ENCODE results near the gene ART1. TPM values are rescaled to one million over a fixed set of nuclear protein-coding genes. Genes with fewer than 3 reads are reported as not detected.

The ART1 gene
- total and polyA plus RNA-seq, 2 of the 8 experiments (the other 6 are each of a cell fraction or from before 2014, with no cell fraction given), result not detected

- Histone ChIP-seq H3K23me2 (ENCODE audit: low read depth, low read length) (no peaks in the 10 kb centered on the region), H3K9ac (replicated peaks in 1 of 4; ENCODE audit: extremely low read depth in 1 of 4, low read depth in 3 of 4, low read length in 3 of 4) (no peak overlapping the region), H2AK5ac (ENCODE audit: low read depth, low read length) (no peak overlapping the region), H4K5ac (ENCODE audit: insufficient read length, low read depth, low read length) (no peak overlapping the region), H3K4me3 (ENCODE audit: extremely low read depth in 1 of 4, insufficient read depth in 2 of 4, low read depth in 3 of 4, low read length in 4 of 4) (no peak overlapping the region), H2BK120ac (replicated peaks; ENCODE audit: low read depth, low read length) (no peak overlapping the region), H3K27ac (ENCODE audit: low read depth, low read length) (no peak overlapping the region), H2BK12ac (ENCODE audit: low read depth, low read length) (no peak overlapping the region), H3K4ac (replicated peaks; ENCODE audit: insufficient read length, low read depth, low read length) (no peak overlapping the region), H3K23ac (ENCODE audit: insufficient read length) (no peak overlapping the region), H3K79me2 (ENCODE audit: control insufficient read depth in 1 of 2, insufficient read depth in 2 of 2, low read length in 2 of 2) (no peaks in the 10 kb centered on the region), H3K4me1 (replicated peaks in 1 of 4; ENCODE audit: control insufficient read depth in 3 of 4, insufficient read depth in 4 of 4, low read length in 3 of 4) (peaks cover 0 to 2% (median 0%) of the 10 kb centered on the region in 4 experiments; a peak in 2 of 7 replicates), H3K79me1 (ENCODE audit: low read depth, low read length) (no peaks in the 10 kb centered on the region), H4K91ac (replicated peaks; ENCODE audit: insufficient read length, low read length) (no peak overlapping the region), H4K20me1 (replicated peaks in 1 of 2; ENCODE audit: control insufficient read depth in 1 of 2, insufficient read depth in 2 of 2, low read length in 2 of 2) (no peaks in the 10 kb centered on the region), H4K8ac (ENCODE audit: extremely low read depth, insufficient read depth, low read length) (no peak overlapping the region), H3K14ac (ENCODE audit: insufficient read length) (no peak overlapping the region), H3K27me3 (replicated peaks in 1 of 4; ENCODE audit: control insufficient read depth in 3 of 4, extremely low read depth in 1 of 4, insufficient read depth in 3 of 4, low read length in 3 of 4) (no peaks in the 10 kb centered on the region), H3K18ac (ENCODE audit: extremely low read depth, low read length) (no peak overlapping the region), H2BK5ac (ENCODE audit: low read depth, low read length) (no peak overlapping the region), H2BK20ac (ENCODE audit: low read length) (no peak overlapping the region), H3K9me3 (ENCODE audit: insufficient read depth in 2 of 2, low read depth in 1 of 2, low read length in 1 of 2) (no peaks in the 10 kb centered on the region), H3K56ac (replicated peaks; ENCODE audit: insufficient read length, low read depth, low read length) (no peak overlapping the region), H2BK15ac (ENCODE audit: low read length) (no peak overlapping the region), H3K36me3 (ENCODE audit: control insufficient read depth in 2 of 4, insufficient read depth in 4 of 4, low read length in 3 of 4) (no peaks in the 10 kb centered on the region), H3K4me2 (ENCODE audit: insufficient read depth in 1 of 2, low read depth in 2 of 2, low read length in 2 of 2) (no peak overlapping the region), H2AFZ (ENCODE audit: low read length) (no peak overlapping the region)
- TF ChIP-seq SP2 (IDR thresholded peaks at IDR 0.05; ENCODE audit: low read length) (no peak), USF2 (IDR thresholded peaks at IDR 0.05; ENCODE audit: low read length) (no peak)
- ChIA-PET POLR2A (ENCODE audit: partially characterized antibody) (no interaction called here), CTCF (ENCODE audit: partially characterized antibody) (interaction anchor here (7.0 kb wide), 1 partner anchor 13 kb away, joined by 33 read pairs; no protein-coding TSS in a partner anchor)
- DNase-seq (ENCODE audit: low read depth in 1 of 2, low spot score in 2 of 2) (no peak), FAIRE-seq (no peak)
- WGBS, 2 experiments (ENCODE audit: extremely low coverage in 1 of 2, insufficient coverage in 1 of 2, insufficient read length in 1 of 2, insufficient replicate concordance in 2 of 2, low coverage in 1 of 2, low lambda C conversion rate in 2 of 2, missing lambda C conversion rate in 1 of 2), result 71% methylated on average over 4 of the region's 4 CpGs; no CpG with 5 or more reads in 1 of the 2 experiments
Observed at GRCh38 chr11:3622521-3622920, 22.4 kb upstream of the ART1 start.

Data from H1 (cell line).